GM21825 (cell line): ENCODE measurements around the gene ABCG2.

Experiments
- ATAC-seq: cut with Tn5 transposase; IDR thresholded peaks from one replicate; pipeline ENCODE4 v1.9.1; 2021; ENCODE audit warnings: mild to moderate bottlenecking, moderate library complexity; ENCODE audit not compliant: unreplicated experiment

The ABCG2 gene

GRCh38 chr4:88077911-88078524 is 80.4 kb downstream of the ABCG2 start:
- no peak for ATAC-seq

- ATAC-seq: no peak
Observed at GRCh38 chr4:88075336-88075735, 83.1 kb downstream of the ABCG2 start.

GRCh38 chr4:88070031-88070430 is 88.4 kb downstream of the ABCG2 start:
- ATAC-seq: no peak

- no peak for ATAC-seq
Observed at GRCh38 chr4:88064410-88064809, 94.0 kb downstream of the ABCG2 start.

- ATAC-seq: no peak
Observed at GRCh38 chr4:88063634-88064296, 94.7 kb downstream of the ABCG2 start.

GRCh38 chr4:88062843-88063242 is 95.6 kb downstream of the ABCG2 start:
- no peak for ATAC-seq

GRCh38 chr4:88062311-88062710 is 96.1 kb downstream of the ABCG2 start:
- no peak for ATAC-seq

- no peak for ATAC-seq
Observed at GRCh38 chr4:88060431-88060830, 98.0 kb downstream of the ABCG2 start.

GRCh38 chr4:88059766-88060165 is 98.7 kb downstream of the ABCG2 start:
- ATAC-seq: no peak

GRCh38 chr4:88058295-88058694 is 100.1 kb downstream of the ABCG2 start:
- no peak for ATAC-seq

- ATAC-seq: no peak
Observed at GRCh38 chr4:88054901-88055300, 103.5 kb downstream of the ABCG2 start.

- no peak for ATAC-seq
Observed at GRCh38 chr4:88054229-88054628, 104.2 kb downstream of the ABCG2 start.

- no peak for ATAC-seq
Observed at GRCh38 chr4:88045021-88045420, 113.4 kb downstream of the ABCG2 start.

GRCh38 chr4:88043586-88044340 is 114.7 kb downstream of the ABCG2 start:
- no peak for ATAC-seq

GRCh38 chr4:88043001-88043400 is 115.4 kb downstream of the ABCG2 start:
- no peak for ATAC-seq

- no peak for ATAC-seq
Observed at GRCh38 chr4:88041626-88042025, 116.8 kb downstream of the ABCG2 start.

- no peak for ATAC-seq
Observed at GRCh38 chr4:88040707-88041106, 117.7 kb downstream of the ABCG2 start.
